CD14-positive monocyte (primary cell): ENCODE measurements around the gene RNF186. TPM values are rescaled to one million over a fixed set of nuclear protein-coding genes. Genes with fewer than 3 reads are reported as not detected.

Source experiments
- DNase-seq, 3 donors: peaks; one replicate each; pipeline ENCODE4 v3.0.0-alpha.2; 2011 to 2022
- H2AFZ ChIP-seq: 2 replicates; pipeline ENCODE4 v1.6.0; 2012; ENCODE audit warnings: mild to moderate bottlenecking, low read depth, low read length, inconsistent platforms; ENCODE audit not compliant: insufficient read depth, poor library complexity, severe bottlenecking
- H3K27ac ChIP-seq, 2 donors: 1 replicate in 1 of 2; 2 replicates in 1 of 2; pipeline ENCODE4 v1.5.1; 2012 to 2013; ENCODE audit warnings: low read length in 2 of 2, control low read depth in 1 of 2, inconsistent platforms in 1 of 2, low read depth in 1 of 2, mild to moderate bottlenecking in 1 of 2
- H3K27me3 ChIP-seq, 2 donors: one replicate each; pipeline versions ENCODE4 v1.6.0 to v1.6.1; 2011 to 2013; ENCODE audit warnings: low read length in 2 of 2; ENCODE audit not compliant: control insufficient read depth in 2 of 2, insufficient read depth in 2 of 2
- H3K36me3 ChIP-seq, 2 donors: replicated peaks in 1 of 2; 1 replicate in 1 of 2; 2 replicates in 1 of 2; pipeline versions ENCODE4 v1.5.1 to v1.6.1; 2012 to 2013; ENCODE audit warnings: low read length in 2 of 2, control low read depth in 1 of 2, inconsistent platforms in 1 of 2, mild to moderate bottlenecking in 1 of 2; ENCODE audit not compliant: insufficient read depth in 2 of 2, control insufficient read depth in 1 of 2
- H3K4me1 ChIP-seq, 2 donors: 1 replicate in 1 of 2; 2 replicates in 1 of 2; pipeline versions ENCODE4 v1.5.1 to v1.6.1; 2012 to 2013; ENCODE audit warnings: low read length in 2 of 2, control low read depth in 1 of 2, inconsistent platforms in 1 of 2, mild to moderate bottlenecking in 1 of 2, moderate library complexity in 1 of 2; ENCODE audit not compliant: insufficient read depth in 2 of 2, control insufficient read depth in 1 of 2
- H3K4me2 ChIP-seq: replicated peaks from 2 replicates; pipeline ENCODE3; 2012; ENCODE audit warnings: low read length, moderate library complexity, mild to moderate bottlenecking; ENCODE audit not compliant: poor library complexity, severe bottlenecking; ENCODE audit errors: extremely low read depth
- H3K4me3 ChIP-seq, 3 experiments: fragments of 200-600 bp in 1 of 3; sonication (generic) in 1 of 3; replicated peaks in 1 of 3; 1 replicate in 2 of 3; 2 replicates in 1 of 3; pipeline ENCODE4 v1.5.1; 2011 to 2013; ENCODE audit warnings: low read length in 3 of 3, mild to moderate bottlenecking in 3 of 3, control low read depth in 2 of 3, low read depth in 2 of 3, inconsistent platforms in 1 of 3, moderate library complexity in 1 of 3
- H3K79me2 ChIP-seq: 2 replicates; pipeline ENCODE4 v1.6.0; 2012; ENCODE audit warnings: mild to moderate bottlenecking, control low read depth, inconsistent platforms, low read length, moderate library complexity; ENCODE audit not compliant: insufficient read depth
- H3K9ac ChIP-seq: 2 replicates; pipeline ENCODE4 v1.6.0; 2017; ENCODE audit warnings: low read length, mild to moderate bottlenecking; ENCODE audit not compliant: insufficient read depth, poor library complexity, severe bottlenecking
- H3K9me3 ChIP-seq, 2 donors: replicated peaks in 1 of 2; 1 replicate in 1 of 2; 2 replicates in 1 of 2; pipeline versions ENCODE4 v1.5.1 to v1.6.1; 2012 to 2013; ENCODE audit warnings: low read length in 2 of 2, control low read depth in 1 of 2; ENCODE audit not compliant: control insufficient read depth in 1 of 2, insufficient read depth in 1 of 2
- H4K20me1 ChIP-seq: 2 replicates; pipeline ENCODE4 v1.6.0; 2012; ENCODE audit warnings: mild to moderate bottlenecking, low read length, control low read depth, moderate library complexity; ENCODE audit not compliant: insufficient read depth
- H3K27ac Mint-ChIP-seq, 7 donors: one replicate each; pipeline ENCODE4 v1.8.0; 2020; ENCODE audit warnings: mild to moderate bottlenecking in 7 of 7, mixed read lengths in 7 of 7, moderate library complexity in 6 of 7, inconsistent platforms in 2 of 7
- H3K27me3 Mint-ChIP-seq, 3 donors: one replicate each; pipeline ENCODE4 v1.8.0; 2021 to 2022; ENCODE audit warnings: low read depth in 3 of 3, mild to moderate bottlenecking in 3 of 3, mixed read lengths in 3 of 3, moderate library complexity in 3 of 3, inconsistent platforms in 1 of 3
- H3K36me3 Mint-ChIP-seq, 2 donors: one replicate each; pipeline ENCODE4 v1.8.0; 2020; ENCODE audit warnings: mixed read lengths in 2 of 2, inconsistent platforms in 1 of 2, mild to moderate bottlenecking in 1 of 2
- H3K4me1 Mint-ChIP-seq: one replicate; pipeline ENCODE4 v1.8.0; 2020; ENCODE audit warnings: mild to moderate bottlenecking, mixed read lengths
- H3K4me3 Mint-ChIP-seq, 2 donors: one replicate each; pipeline ENCODE4 v1.8.0; 2020; ENCODE audit warnings: mild to moderate bottlenecking in 2 of 2, mixed read lengths in 2 of 2, moderate library complexity in 1 of 2
- H3K9me3 Mint-ChIP-seq, 7 donors: one replicate each; pipeline ENCODE4 v1.8.0; 2020 to 2022; ENCODE audit warnings: mixed read lengths in 7 of 7, mild to moderate bottlenecking in 6 of 7, moderate library complexity in 6 of 7, inconsistent platforms in 2 of 7
- CTCF ChIP-seq: fragments of 200-600 bp; IDR thresholded peaks from one replicate; pipeline ENCODE4 v1.8.0; 2022; ENCODE audit warnings: antibody characterized with exemption, mild to moderate bottlenecking
- WGBS: methylation state at CpG from one replicate; pipeline ENCODE4 v1.1.5; 2013; ENCODE audit warnings: missing lambda C conversion rate; ENCODE audit not compliant: insufficient coverage; 5-methylcytosine and 5-hydroxymethylcytosine counted together
- intact Hi-C, 2 donors: fragments of 100-400 bp; cut with micrococcal nuclease; formaldehyde crosslinking; loops; one replicate each; pipeline versions ENCODE4 v1.15.0 to v1.15.1; 2023
- polyA plus RNA-seq, 3 donors: library from polyadenylated mRNA; depleted of rRNA in 1 of 3; unstranded in 2 of 3; stranded (reverse) in 1 of 3; fragments of 300-500 nt in 2 of 3; fragments of >200 nt in 1 of 3; fragmentation: Illumina TruSeq in 2 of 3; gene quantifications; 1 replicate in 2 of 3; 2 replicates in 1 of 3; pipeline ENCODE4 v1.2.3, GENCODE V29; 2012 to 2021

Gene RNF186
- polyA plus RNA-seq, 3 donors, result not detected

- H3K4me1 ChIP-seq, result no peaks in the 10 kb centered on the region
- Mint-ChIP-seq H3K4me3 (no peak overlapping the region), H3K9me3 (no peaks in the 10 kb centered on the region), H3K27ac (no peak overlapping the region), H3K4me1 (no peaks in the 10 kb centered on the region), H3K36me3 (no peaks in the 10 kb centered on the region), H3K27me3 (peaks cover 2 to 13% (median 13%) of the 10 kb centered on the region in 3 donors)
- no peaks in the 10 kb centered on the region for H3K9me3 ChIP-seq
- H4K20me1 ChIP-seq, result no peaks in the 10 kb centered on the region
- H3K4me2 ChIP-seq, result no peak overlapping the region
- 97% methylated on average over 5 of the region's 7 CpGs for WGBS
- no peak overlapping the region for H3K9ac ChIP-seq
- H3K27me3 ChIP-seq, result no peaks in the 10 kb centered on the region
- intact Hi-C loops, result no loop called here
- H3K79me2 ChIP-seq, result no peaks in the 10 kb centered on the region
- H3K36me3 ChIP-seq, result no peaks in the 10 kb centered on the region
- H3K27ac ChIP-seq, result no peak overlapping the region
- no peak for DNase-seq
- TF ChIP-seq CTCF, result no peak
- no peak overlapping the region for H2AFZ ChIP-seq
- H3K4me3 ChIP-seq, result no peak overlapping the region
Observed at GRCh38 chr1:19808351-19808750, 6.7 kb downstream of the RNF186 start.

GRCh38 chr1:19804831-19805251, 10.2 kb downstream of the RNF186 start:
- Mint-ChIP-seq H3K27ac (no peak overlapping the region), H3K4me1 (peaks cover 8% of the 10 kb centered on the region), H3K36me3 (no peaks in the 10 kb centered on the region), H3K4me3 (no peak overlapping the region), H3K27me3 (peaks cover 2 to 13% (median 7%) of the 10 kb centered on the region in 3 donors), H3K9me3 (peaks cover 0 to 5% (median 0%) of the 10 kb centered on the region in 7 donors)
- peaks cover 0 to 3% of the 10 kb centered on the region in 2 donors for H3K27me3 ChIP-seq
- no peak overlapping the region for H3K4me3 ChIP-seq
- TF ChIP-seq CTCF, result no peak
- 89% methylated on average over 3 of the region's 6 CpGs for WGBS
- H3K4me2 ChIP-seq, result no peak overlapping the region
- no peak for DNase-seq
- H3K9me3 ChIP-seq, result no peaks in the 10 kb centered on the region
- H3K27ac ChIP-seq, result no peak overlapping the region
- no peaks in the 10 kb centered on the region for H4K20me1 ChIP-seq
- H2AFZ ChIP-seq, result no peak overlapping the region
- peaks cover 2 to 9% of the 10 kb centered on the region in 2 donors for H3K4me1 ChIP-seq
- intact Hi-C loops, result no loop called here
- no peaks in the 10 kb centered on the region for H3K79me2 ChIP-seq
- no peak overlapping the region for H3K9ac ChIP-seq
- H3K36me3 ChIP-seq, result no peaks in the 10 kb centered on the region
